A549 (cell line): ENCODE data around the gene RPS25. TPM values are rescaled to one million over a fixed set of nuclear protein-coding genes. Genes with fewer than 3 reads are reported as not detected.
A peak's percentile ranks its signal among the peaks of the same experiment; 100 is the strongest.

Experiments
- ATAC-seq, 2 experiments: fragments of 200-7000 bp in 1 of 2; fragments of >200 bp in 1 of 2; cut with Nextera tagmentation in 1 of 2; cut with Tn5 transposase in 1 of 2; 3 replicates each; pipeline versions ENCODE4 v1.8.0 to v1.9.1; 2018 to 2020; ENCODE audit warnings: mild to moderate bottlenecking in 1 of 2, moderate library complexity in 1 of 2
- CTCF ChIA-PET: fragments of 300-600 bp; sonication (Branson Sonifier 250); formaldehyde crosslinking; extraction: SDS; loops from one replicate; lab custom pipeline; 2021; ENCODE audit warnings: antibody characterized with exemption, inconsistent platforms; lab: Yijun Ruan, JAX
- POLR2A ChIA-PET: fragments of 350-600 bp; formaldehyde crosslinking; extraction: SDS; loops from one replicate; lab custom pipeline; 2021; ENCODE audit warnings: antibody characterized with exemption, inconsistent platforms; lab: Yijun Ruan, JAX
- DNase-seq, 2 experiments: peaks; one replicate each; pipeline versions ENCODE4 v3.0.0 to v3.0.0-alpha.2; 2011 to 2016; ENCODE audit warnings: low read depth in 1 of 2, low spot score in 1 of 2
- FAIRE-seq: peaks from 2 replicates; lab custom pipeline; 2011; peaks lifted over from hg19 to GRCh38; lab: Jason Lieb, UNC
- H3K27ac ChIP-seq, 2 experiments: fragments of >200 bp; sonication (Bioruptor Twin); formaldehyde crosslinking; 3 replicates each; pipeline ENCODE4 v1.5.1; 2016 to 2017
- H3K4me1 ChIP-seq: fragments of >200 bp; sonication (Bioruptor Twin); formaldehyde crosslinking; 3 replicates; pipeline ENCODE4 v1.6.1; 2016
- H3K4me2 ChIP-seq: fragments of >200 bp; sonication (Bioruptor Twin); formaldehyde crosslinking; 3 replicates; pipeline ENCODE4 v1.6.1; 2016
- H3K4me3 ChIP-seq: fragments of >200 bp; sonication (Bioruptor Twin); formaldehyde crosslinking; 3 replicates; pipeline ENCODE4 v1.5.1; 2016
- H3K9me3 ChIP-seq: fragments of >200 bp; sonication (Bioruptor Twin); formaldehyde crosslinking; 3 replicates; pipeline ENCODE4 v1.6.1; 2016
- ATOH8 ChIP-seq: fragments of 250-450 bp; sonication (Bioruptor Pico); IDR thresholded peaks from 2 replicates; pipeline ENCODE4 v1.5.0; 2020; ENCODE audit warnings: low read depth, mild to moderate bottlenecking, moderate library complexity
- FOSB ChIP-seq: fragments of 250-450 bp; sonication (Bioruptor Pico); IDR thresholded peaks from 2 replicates; pipeline ENCODE4 v1.5.0; 2020; ENCODE audit warnings: mild to moderate bottlenecking, moderate library complexity
- FOSL2 ChIP-seq, 2 experiments: fragments of 450-650 bp in 1 of 2; fragments of >200 bp in 1 of 2; sonication (Bioruptor Twin) in 1 of 2; formaldehyde crosslinking; IDR thresholded peaks; 2 replicates each; pipeline versions ENCODE4 v1.5.0 to v1.6.1; 2016 to 2020; ENCODE audit warnings: mild to moderate bottlenecking in 1 of 2, moderate library complexity in 1 of 2
- GATA3 ChIP-seq: IDR thresholded peaks from 2 replicates; pipeline ENCODE4 v1.6.1; 2012; ENCODE audit warnings: borderline replicate concordance
- HDAC2 ChIP-seq: fragments of 200-600 bp; sonication (generic); IDR thresholded peaks from 2 replicates; pipeline ENCODE4 v1.6.1; 2016
- HOXB13 ChIP-seq: fragments of 250-450 bp; sonication (Bioruptor Pico); IDR thresholded peaks from 2 replicates; pipeline ENCODE4 v1.5.0; 2020; ENCODE audit warnings: low read depth, mild to moderate bottlenecking, moderate library complexity
- HOXB5 ChIP-seq: fragments of 250-450 bp; sonication (Bioruptor Pico); IDR thresholded peaks from 2 replicates; pipeline ENCODE4 v1.5.0; 2020; ENCODE audit warnings: mild to moderate bottlenecking, moderate library complexity
- JUN ChIP-seq, 2 experiments: fragments of >200 bp; sonication (Bioruptor Twin); formaldehyde crosslinking; IDR thresholded peaks; 2 replicates in 1 of 2; 3 replicates in 1 of 2; pipeline ENCODE4 v1.6.1; 2016 to 2017
- KDM5A ChIP-seq: fragments of 200-600 bp; sonication (generic); IDR thresholded peaks from 2 replicates; pipeline ENCODE4 v1.6.1; 2016; ENCODE audit warnings: antibody characterized with exemption, mild to moderate bottlenecking
- MAFK ChIP-seq: fragments of 450-650 bp; IDR thresholded peaks from 2 replicates; pipeline ENCODE4 v1.6.1; 2014; ENCODE audit not compliant: partially characterized antibody
- MAX ChIP-seq: IDR thresholded peaks from 2 replicates; pipeline ENCODE4 v1.6.1; 2012
- MYC ChIP-seq: IDR thresholded peaks from 2 replicates; pipeline ENCODE4 v1.6.1; 2012; ENCODE audit warnings: mild to moderate bottlenecking, inconsistent platforms, low read length, improper control_type of control experiment, borderline replicate concordance
- PBX3 ChIP-seq: IDR thresholded peaks from 2 replicates; pipeline ENCODE4 v1.6.1; 2012
- PHF8 ChIP-seq: fragments of 200-600 bp; sonication (generic); IDR thresholded peaks from 2 replicates; pipeline ENCODE4 v1.6.1; 2016; ENCODE audit warnings: low read depth, mild to moderate bottlenecking, antibody characterized with exemption, moderate library complexity, borderline replicate concordance
- POLR2A ChIP-seq: IDR thresholded peaks from 2 replicates; pipeline ENCODE4 v1.6.1; 2012; ENCODE audit warnings: mild to moderate bottlenecking, low read length
- RCOR1 ChIP-seq: fragments of 150-350 bp; IDR thresholded peaks from 2 replicates; pipeline ENCODE4 v1.6.1; 2014; ENCODE audit warnings: antibody characterized with exemption, low read length, low read depth
- SREBF2 ChIP-seq: fragments of 450-650 bp; IDR thresholded peaks from 2 replicates; pipeline ENCODE4 v1.6.1; 2014; ENCODE audit warnings: mild to moderate bottlenecking, moderate library complexity
- TFCP2L1 ChIP-seq: fragments of 250-450 bp; sonication (Bioruptor Pico); IDR thresholded peaks from 2 replicates; pipeline ENCODE4 v1.5.0; 2021; ENCODE audit warnings: mild to moderate bottlenecking
- TP53 ChIP-seq: fragments of 250-450 bp; sonication (Bioruptor Pico); IDR thresholded peaks from 2 replicates; pipeline ENCODE4 v1.5.0; 2021; ENCODE audit warnings: mild to moderate bottlenecking, moderate library complexity
- USF2 ChIP-seq: fragments of 450-650 bp; IDR thresholded peaks from 2 replicates; pipeline ENCODE4 v1.6.1; 2014; ENCODE audit warnings: antibody characterized with exemption
- WGBS: methylation state at CpG from one replicate; pipeline ENCODE4 v1.1.6; 2017; ENCODE audit errors: missing lambda C conversion rate; 5-methylcytosine and 5-hydroxymethylcytosine counted together
- polyA minus RNA-seq: library from RNA; depleted of rRNA, polyadenylated mRNA; stranded (reverse); fragments of >200 nt; gene quantifications from 2 replicates; pipeline ENCODE4 v1.2.3, GENCODE V29; 2011; rRNA and poly(A)+ RNA removed
- polyA plus RNA-seq, 4 experiments: library from polyadenylated mRNA; depleted of rRNA in 3 of 4; stranded (reverse); fragments of >200 nt; fragmentation: RNase III in 1 of 4; extraction: RNeasy Plus Mini Kit Qiagen cat#74134 plus additional on column Dnase treatment in 1 of 4; gene quantifications; 2 replicates in 3 of 4; 3 replicates in 1 of 4; pipeline ENCODE4 v1.2.3, GENCODE V29; 2011 to 2017
- TF ChIP-seq, protein P1 (sequence below): fragments of >200 bp; sonication (Bioruptor Twin); formaldehyde crosslinking; IDR thresholded peaks from 3 replicates; pipeline ENCODE4 v1.6.1; 2016
- TF ChIP-seq, protein P2 (sequence below): IDR thresholded peaks from 2 replicates; pipeline ENCODE4 v1.6.1; 2012; ENCODE audit warnings: low read depth, borderline replicate concordance

RPS25 gene
- polyA plus RNA-seq (2011; rRNA removed) (644 and 844 TPM in 2 replicates), polyA plus RNA-seq (2017; fragmentation: RNase III; extraction: RNeasy Plus Mini Kit Qiagen cat#74134 plus additional on column Dnase treatment) (1,476 to 1,567 TPM (median 1,517 TPM) in 3 replicates), polyA minus RNA-seq (39.1 and 56.7 TPM in 2 replicates)
- 630 and 875 TPM in 2 replicates for polyA plus RNA-seq (2012; cell fraction: cytosol; rRNA removed)
- 132 and 205 TPM in 2 replicates for polyA plus RNA-seq (2012; cell fraction: nucleus; rRNA removed)

GRCh38 chr11:119018074-119018938, at the start of gene RPS25, which contains the start of gene TRAPPC4:
Gene RPS25 (minus strand): TSS chr11:119018343. CDS start chr11:119018284, 59 bp downstream.
Gene TRAPPC4 (plus strand): TSS chr11:119018766. CDS start chr11:119018796, 30 bp downstream.
- H3K4me1 ChIP-seq = peaks cover 40% of the 10 kb centered on the region
- H3K4me2 ChIP-seq = peak within 1 kb of the TSS; percentile 85
- FAIRE-seq = no peak
- TF ChIP-seq HOXB13 = no peak
- peak; percentile 73; the same call in 1 of the 2 replicates for TF ChIP-seq PHF8
- TF ChIP-seq HOXB5 (CRISPR knock-in tag) = no peak
- TF ChIP-seq, protein P1, sequence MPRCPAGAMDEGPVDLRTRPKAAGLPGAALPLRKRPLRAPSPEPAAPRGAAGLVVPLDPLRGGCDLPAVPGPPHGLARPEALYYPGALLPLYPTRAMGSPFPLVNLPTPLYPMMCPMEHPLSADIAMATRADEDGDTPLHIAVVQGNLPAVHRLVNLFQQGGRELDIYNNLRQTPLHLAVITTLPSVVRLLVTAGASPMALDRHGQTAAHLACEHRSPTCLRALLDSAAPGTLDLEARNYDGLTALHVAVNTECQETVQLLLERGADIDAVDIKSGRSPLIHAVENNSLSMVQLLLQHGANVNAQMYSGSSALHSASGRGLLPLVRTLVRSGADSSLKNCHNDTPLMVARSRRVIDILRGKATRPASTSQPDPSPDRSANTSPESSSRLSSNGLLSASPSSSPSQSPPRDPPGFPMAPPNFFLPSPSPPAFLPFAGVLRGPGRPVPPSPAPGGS = peak; percentile 44; the same call in 2 of the 3 replicates
- peak; percentile 82 for TF ChIP-seq MAX
- no peak for TF ChIP-seq TFCP2L1 (CRISPR knock-in tag)
- peak; percentile 80 for TF ChIP-seq MYC
- peak; percentile 60 for TF ChIP-seq POLR2A
- no peak for TF ChIP-seq SREBF2
- TF ChIP-seq JUN (IDR thresholded peaks at IDR 0.05) = peak; percentile 64 to 89
- TF ChIP-seq GATA3 = peak; percentile 17; the same call in 1 of the 2 replicates
- ChIA-PET CTCF (interaction anchor here (0.8 to 1.8 kb wide), 3 partner anchors 13 to 322 kb away, joined by 3 to 6 read pairs (median 4); partner anchors contain the start of gene SLC37A4), POLR2A (interaction anchor here (0.7 to 1.9 kb wide), 3 partner anchors 9 to 47 kb away, joined by 3 to 10 read pairs (median 4); partner anchors contain the start of gene CENATAC)
- peak within 1 kb of the TSS; percentile 72 for H3K4me3 ChIP-seq
- WGBS = under 1% methylated on average over 25 of the region's 63 CpGs
- no peaks in the 10 kb centered on the region for H3K9me3 ChIP-seq
- peak within 1 kb of the TSS; percentile 95 to 97 for H3K27ac ChIP-seq
- peak; percentile 94 to 97 for ATAC-seq
- DNase-seq = peak; percentile 84 to 95

DNA sequence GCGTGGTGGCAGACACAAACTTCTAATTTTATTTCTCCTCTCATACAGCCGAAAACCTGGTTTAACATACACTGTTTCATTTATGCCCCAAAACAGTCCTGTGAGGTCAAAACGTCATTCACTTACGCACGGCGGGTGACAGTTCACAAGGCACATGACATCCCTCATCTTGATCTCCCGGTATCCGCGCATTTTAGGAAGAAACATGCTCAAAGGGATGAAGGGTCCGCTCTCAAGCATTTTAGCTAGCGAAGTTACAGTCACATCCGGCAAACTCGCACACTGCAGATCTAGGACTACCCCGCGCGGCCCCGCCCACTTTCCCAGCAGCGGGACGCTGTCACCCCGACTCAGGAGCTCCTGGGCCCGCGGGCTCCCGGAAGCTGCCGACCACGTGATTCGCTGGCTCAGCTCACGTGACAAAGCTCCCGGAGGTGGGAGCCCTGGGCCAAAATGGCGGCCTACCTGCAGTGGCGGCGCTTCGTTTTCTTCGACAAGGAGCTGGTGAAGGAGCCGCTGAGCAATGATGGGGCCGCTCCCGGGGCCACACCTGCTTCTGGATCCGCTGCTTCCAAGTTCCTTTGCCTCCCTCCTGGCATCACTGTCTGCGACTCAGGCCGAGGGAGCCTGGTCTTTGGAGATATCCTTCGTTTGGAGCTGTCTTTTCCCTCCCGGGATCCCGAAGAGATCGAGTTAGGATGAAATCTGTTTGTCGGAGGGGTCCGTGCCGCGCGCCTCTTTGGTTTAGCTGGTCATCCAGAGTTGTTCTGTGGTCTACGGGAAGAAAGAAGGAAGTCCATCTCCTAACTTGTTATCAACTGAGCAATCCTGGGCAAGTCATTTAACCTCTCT, 49.5 kb upstream of the RPS25 start, which contains the start of gene VPS11:
Gene VPS11, plus strand, starts transcription at position 448 of the 852 bp plus-strand sequence. Its CDS starts 6 bp downstream, at position 454.
- Histone ChIP-seq H3K4me1 (peaks cover 5% of the 10 kb centered on the region), H3K4me2 (peak within 1 kb of the TSS; percentile 93), H3K4me3 (peak within 1 kb of the TSS; percentile 98), H3K9me3 (no peaks in the 10 kb centered on the region), H3K27ac (peak within 1 kb of the TSS; percentile 87 to 95)
- ChIA-PET CTCF (interaction anchor here (1.2 to 1.9 kb wide), 3 partner anchors 11 to 32 kb away, joined by 3 to 6 read pairs (median 4); a partner anchor contains a TSS), POLR2A (interaction anchor here (0.9 to 1.3 kb wide), 4 partner anchors 11 to 156 kb away, joined by 4 to 33 read pairs (median 12); partner anchors contain the start of genes HMBS and HYOU1)
- no peak for FAIRE-seq
- TF ChIP-seq ATOH8 (CRISPR knock-in tag) (no peak), KDM5A (peak; percentile 98), FOSL2 (IDR thresholded peaks at IDR 0.05) (no peak), FOSL2 (CRISPR knock-in tag; IDR thresholded peaks at IDR 0.05) (0 out of 2 replicates have a peak, but pooled peaks have one; percentile 10), RCOR1 (no peak), MAFK (no peak), MYC (no peak), FOSB (CRISPR knock-in tag) (no peak), MAX (peak; percentile 78; the same call in 1 of the 2 replicates), PBX3 (peak; percentile 52; the same call in 1 of the 2 replicates), JUN (IDR thresholded peaks at IDR 0.05) (peak in 1 of 2 experiments; percentile 66; a peak in 1 of 5 replicates), HDAC2 (peak; percentile 85; the same call in 1 of the 2 replicates), PHF8 (peak; percentile 57; the same call in 1 of the 2 replicates), TP53 (no peak), USF2 (peak; percentile 99), POLR2A (peak; percentile 55)
- TF ChIP-seq, protein P2, sequence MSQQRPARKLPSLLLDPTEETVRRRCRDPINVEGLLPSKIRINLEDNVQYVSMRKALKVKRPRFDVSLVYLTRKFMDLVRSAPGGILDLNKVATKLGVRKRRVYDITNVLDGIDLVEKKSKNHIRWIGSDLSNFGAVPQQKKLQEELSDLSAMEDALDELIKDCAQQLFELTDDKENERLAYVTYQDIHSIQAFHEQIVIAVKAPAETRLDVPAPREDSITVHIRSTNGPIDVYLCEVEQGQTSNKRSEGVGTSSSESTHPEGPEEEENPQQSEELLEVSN = peak; percentile 47; the same call in 1 of the 2 replicates
- WGBS = under 1% methylated on average over 29 of the region's 49 CpGs
- peak; percentile 94 to 97 for ATAC-seq
- peak; percentile 93 to 94 for DNase-seq
